Astrocyte of the spinal cord (primary cell): ENCODE results near the gene TMEM39A.

ENCODE experiments used
- DNase-seq: peaks from one replicate; pipeline ENCODE4 v3.0.0; 2011; ENCODE audit warnings: low read depth, low spot score
- H3K4me3 ChIP-seq: 2 replicates; pipeline ENCODE4 v1.5.1; 2011; ENCODE audit warnings: low read depth, mild to moderate bottlenecking, low read length, moderate library complexity
- CTCF ChIP-seq: IDR thresholded peaks from 2 replicates; pipeline ENCODE4 v1.5.1; 2012; ENCODE audit warnings: low read depth, mild to moderate bottlenecking, low read length, inconsistent platforms
- in situ Hi-C: cut with HindIII; loops from 2 replicates; pipeline ENCODE4 v1.10.0; 2017; ENCODE audit warnings: low sequenced_read_pairs

The TMEM39A gene

GRCh38 chr3:119418641-119419040, 44.8 kb downstream of the TMEM39A start:
- H3K4me3 ChIP-seq, result no peak overlapping the region
- no peak for TF ChIP-seq CTCF
- DNase-seq, result no peak
- in situ Hi-C loops, result no loop called here

GRCh38 chr3:119417771-119418512, 45.5 kb downstream of the TMEM39A start:
- no peak for DNase-seq
- in situ Hi-C loops, result no loop called here
- TF ChIP-seq CTCF, result no peak
- H3K4me3 ChIP-seq, result no peak overlapping the region

GRCh38 chr3:119416873-119417272, 46.5 kb downstream of the TMEM39A start:
- no peak for TF ChIP-seq CTCF
- in situ Hi-C loops, result no loop called here
- no peak overlapping the region for H3K4me3 ChIP-seq
- no peak for DNase-seq

GRCh38 chr3:119413603-119414280, 49.7 kb downstream of the TMEM39A start:
- in situ Hi-C loops, result no loop called here
- no peak for DNase-seq
- no peak overlapping the region for H3K4me3 ChIP-seq
- no peak for TF ChIP-seq CTCF

GRCh38 chr3:119409844-119410243, 53.6 kb downstream of the TMEM39A start:
- in situ Hi-C loops, result no loop called here
- TF ChIP-seq CTCF, result no peak
- H3K4me3 ChIP-seq, result no peak overlapping the region
- DNase-seq, result no peak

GRCh38 chr3:119408243-119408950, 55.0 kb downstream of the TMEM39A start:
- no peak for TF ChIP-seq CTCF
- in situ Hi-C loops, result no loop called here
- no peak for DNase-seq
- no peak overlapping the region for H3K4me3 ChIP-seq
